Endothelial cell of umbilical vein (primary cell): ENCODE results near the gene BLOC1S3. TPM values are rescaled to one million over a fixed set of nuclear protein-coding genes. Genes with fewer than 3 reads are reported as not detected.

Source experiments
- BruUV-seq: library from RNA; stranded (reverse); fragments of 400-500 nt; replicated peaks from 2 replicates; lab custom pipeline; 2021; lab: Mats Ljungman, UMichigan
- CTCF ChIA-PET: fragments of 300-600, 350-600 bp; sonication (Branson Sonifier 250); formaldehyde crosslinking; loops from one replicate; lab custom pipeline; 2021; ENCODE audit warnings: antibody characterized with exemption, inconsistent platforms; lab: Charles Lee
- POLR2A ChIA-PET: fragments of 300-600, 350-600 bp; sonication (Branson Sonifier 250); formaldehyde crosslinking; loops from one replicate; lab custom pipeline; 2021; ENCODE audit warnings: antibody characterized with exemption, inconsistent platforms; lab: Charles Lee
- DNase-seq: peaks from one replicate; pipeline ENCODE4 v3.0.0-alpha.2; 2011; ENCODE audit warnings: low read depth, low spot score
- FAIRE-seq: peaks from 2 replicates; lab custom pipeline; 2011; peaks lifted over from hg19 to GRCh38; lab: Jason Lieb, UNC
- H2AFZ ChIP-seq: 2 replicates; pipeline ENCODE4 v1.6.0; 2012; ENCODE audit warnings: low read depth, low read length, control low read depth, inconsistent platforms
- H3K27ac ChIP-seq: 2 replicates; pipeline ENCODE4 v1.5.1; 2011; ENCODE audit warnings: low read depth, mild to moderate bottlenecking, control low read depth, low read length, moderate library complexity; ENCODE audit not compliant: insufficient read depth
- H3K27me3 ChIP-seq, 2 experiments: 2 replicates each; pipeline versions ENCODE4 v1.6.0 to v1.6.1; 2011; ENCODE audit warnings: low read length in 2 of 2, mixed read lengths in 1 of 2; ENCODE audit not compliant: control insufficient read depth in 2 of 2, insufficient read depth in 2 of 2
- H3K36me3 ChIP-seq, 2 experiments: 2 replicates in 1 of 2; 3 replicates in 1 of 2; pipeline ENCODE4 v1.5.1; 2011; ENCODE audit warnings: low read length in 2 of 2, mild to moderate bottlenecking in 1 of 2, moderate library complexity in 1 of 2; ENCODE audit not compliant: control insufficient read depth in 2 of 2, insufficient read depth in 2 of 2; ENCODE audit errors: extremely low read depth in 1 of 2
- H3K4me1 ChIP-seq: 3 replicates; pipeline ENCODE4 v1.5.1; 2011; ENCODE audit warnings: mild to moderate bottlenecking, low read length; ENCODE audit not compliant: control insufficient read depth, insufficient read depth; ENCODE audit errors: extremely low read depth
- H3K4me2 ChIP-seq: 2 replicates; pipeline ENCODE4 v1.6.1; 2011; ENCODE audit warnings: low read length, control low read depth, mixed read lengths; ENCODE audit not compliant: insufficient read depth
- H3K4me3 ChIP-seq, 3 experiments: fragments of 200-600 bp in 1 of 3; sonication (generic), shearing (Covaris generic) in 1 of 3; replicated peaks in 1 of 3; 2 replicates each; pipeline ENCODE4 v1.5.1; 2011 to 2016; ENCODE audit warnings: control low read depth in 3 of 3, low read length in 3 of 3, mild to moderate bottlenecking in 2 of 3, inconsistent platforms in 1 of 3, low read depth in 1 of 3, moderate library complexity in 1 of 3; ENCODE audit not compliant: insufficient read depth in 1 of 3
- H3K79me2 ChIP-seq: 2 replicates; pipeline ENCODE4 v1.6.0; 2012; ENCODE audit warnings: low read length, inconsistent platforms; ENCODE audit not compliant: control insufficient read depth, insufficient read depth
- H3K9ac ChIP-seq: replicated peaks from 2 replicates; pipeline ENCODE3; 2011; ENCODE audit warnings: low read length, control low read depth; ENCODE audit not compliant: insufficient read depth; ENCODE audit errors: extremely low read depth
- H3K9me1 ChIP-seq: replicated peaks from 3 replicates; pipeline ENCODE4 v1.6.0; 2011; ENCODE audit warnings: mild to moderate bottlenecking, low read length; ENCODE audit not compliant: control insufficient read depth, insufficient read depth; ENCODE audit errors: extremely low read depth
- H3K9me3 ChIP-seq: replicated peaks from 2 replicates; pipeline ENCODE4 v1.5.1; 2012; ENCODE audit warnings: low read length, inconsistent platforms; ENCODE audit not compliant: control insufficient read depth, insufficient read depth
- H4K20me1 ChIP-seq: replicated peaks from 2 replicates; pipeline ENCODE3; 2011; ENCODE audit warnings: mild to moderate bottlenecking, low read length; ENCODE audit not compliant: control insufficient read depth, insufficient read depth; ENCODE audit errors: extremely low read depth
- EZH2 ChIP-seq: IDR thresholded peaks from 2 replicates; pipeline ENCODE4 v1.6.1; 2012; ENCODE audit warnings: borderline replicate concordance, low read depth, mild to moderate bottlenecking, moderate library complexity, low read length, inconsistent platforms; ENCODE audit not compliant: severe bottlenecking
- FOS ChIP-seq: IDR thresholded peaks from 2 replicates; pipeline ENCODE4 v1.6.1; 2011; ENCODE audit warnings: mild to moderate bottlenecking, low read length, moderate library complexity, borderline replicate concordance; ENCODE audit not compliant: insufficient read depth
- GATA2 ChIP-seq: IDR thresholded peaks from 2 replicates; pipeline ENCODE4 v1.7.0; 2011; ENCODE audit warnings: low read depth, mild to moderate bottlenecking, moderate library complexity, mixed read lengths, low read length; ENCODE audit not compliant: insufficient read length, insufficient read depth
- JUN ChIP-seq: IDR thresholded peaks from 2 replicates; pipeline ENCODE4 v1.6.1; 2011; ENCODE audit warnings: borderline replicate concordance, low read depth; ENCODE audit not compliant: insufficient read length, insufficient read depth
- MYC ChIP-seq: IDR thresholded peaks from one replicate; pipeline ENCODE4 v1.6.1; 2011; ENCODE audit warnings: mild to moderate bottlenecking, low read depth, low read length
- POLR2A ChIP-seq: IDR thresholded peaks from 2 replicates; pipeline ENCODE4 v1.6.1; 2012; ENCODE audit warnings: low read depth, mild to moderate bottlenecking, control low read depth, low read length
- POLR2AphosphoS5 ChIP-seq: IDR thresholded peaks from 2 replicates; pipeline ENCODE4 v1.6.1; 2012; ENCODE audit warnings: low read depth, mild to moderate bottlenecking, control low read depth, low read length, moderate library complexity; ENCODE audit not compliant: insufficient read depth
- dilution Hi-C: fragments of 300-500 bp; cut with MboI; formaldehyde crosslinking; loops from one replicate; pipeline ENCODE4 v1.15.0; 2019; ENCODE audit warnings: low sequenced_read_pairs; ENCODE audit not compliant: extremely low pct_ligation_motif_present
- intact Hi-C: fragments of 100-400 bp; cut with micrococcal nuclease; formaldehyde crosslinking; loops from one replicate; pipeline ENCODE4 v1.10.0; 2022
- polyA plus RNA-seq, 4 experiments: library from polyadenylated mRNA; depleted of rRNA in 3 of 4; stranded (reverse) in 3 of 4; unstranded in 1 of 4; fragments of >200 nt; gene quantifications; 2 replicates each; pipeline versions ENCODE4 v1.2.1 to v1.2.3, GENCODE V29; 2011 to 2012; ENCODE audit warnings: missing spikeins in 1 of 4
- total RNA-seq: library from RNA; stranded (reverse); gene quantifications from 2 replicates; pipeline ENCODE4 v1.2.3, GENCODE V29; 2021
- TF ChIP-seq, protein P1 (sequence below): IDR thresholded peaks from 2 replicates; pipeline ENCODE4 v1.6.1; 2011; ENCODE audit not compliant: insufficient read depth, insufficient read length
- TF ChIP-seq, protein P2 (sequence below), 2 donors: IDR thresholded peaks; 1 replicate in 1 of 2; 2 replicates in 1 of 2; pipeline ENCODE4 v1.5.1; 2011; ENCODE audit warnings: low read length in 2 of 2, mild to moderate bottlenecking in 2 of 2, moderate library complexity in 2 of 2, control low read depth in 1 of 2, inconsistent platforms in 1 of 2, low read depth in 1 of 2; ENCODE audit not compliant: insufficient read depth in 1 of 2; ENCODE audit errors: extremely low read depth in 1 of 2

Gene BLOC1S3
- total and polyA plus RNA-seq, 2 donors (not counting 3 experiments of a cell fraction or from before 2014, with no cell fraction given): 13.6 to 17.4 TPM

DNA sequence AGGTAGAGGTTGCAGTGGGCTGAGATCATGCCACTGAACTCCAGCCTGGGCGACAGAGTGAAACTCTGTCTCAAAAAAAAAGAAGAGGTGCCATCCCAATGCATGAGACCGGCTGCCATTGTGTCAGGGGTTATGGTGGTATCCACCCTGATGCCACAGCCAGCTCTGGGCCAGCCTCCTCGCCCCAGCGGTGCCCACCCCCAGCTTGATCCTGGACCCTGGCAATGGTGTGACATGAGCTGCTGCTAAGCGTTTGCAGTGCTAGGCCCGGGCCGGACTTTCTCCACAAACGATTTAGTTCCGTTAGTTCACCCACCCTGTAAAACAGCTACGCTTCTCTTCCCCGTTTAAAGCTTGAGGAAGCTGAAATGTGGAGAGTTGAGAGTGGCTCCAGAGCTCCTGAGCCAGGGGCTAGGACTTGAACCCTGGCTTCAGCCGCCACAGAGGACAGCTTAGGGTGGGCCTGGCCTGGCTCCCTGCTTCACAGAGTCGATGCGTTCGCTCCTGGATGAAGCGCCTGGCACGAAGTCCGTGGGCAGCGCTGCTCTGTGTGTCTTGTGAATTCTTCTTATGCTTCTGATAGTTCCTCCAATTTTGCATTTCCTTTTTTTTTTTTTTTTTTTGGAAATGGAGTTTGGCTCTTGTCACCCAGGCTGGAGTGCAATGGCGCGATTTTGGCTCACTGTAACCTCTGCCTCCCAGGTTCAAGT is 43.3 kb upstream of the BLOC1S3 start:
- Histone ChIP-seq H3K9me1 (no peaks in the 10 kb centered on the region), H3K9ac (no peak overlapping the region), H3K36me3 (no peaks in the 10 kb centered on the region), H3K4me2 (no peak overlapping the region), H4K20me1 (no peaks in the 10 kb centered on the region), H3K27ac (no peak overlapping the region), H2AFZ (no peak overlapping the region), H3K4me1 (peaks cover 3% of the 10 kb centered on the region), H3K4me3 (no peak overlapping the region), H3K9me3 (no peaks in the 10 kb centered on the region), H3K79me2 (peaks cover 2% of the 10 kb centered on the region), H3K27me3 (no peaks in the 10 kb centered on the region)
- ChIA-PET CTCF (interaction anchor here (1.1 to 3.4 kb wide), 2 partner anchors 9 to 146 kb away, joined by 3 to 16 read pairs; no protein-coding TSS in a partner anchor), POLR2A (interaction anchor here (0.7 kb wide), 1 partner anchor 124 kb away, joined by 4 read pairs; no protein-coding TSS in a partner anchor)
- no TSS peak for BruUV-seq
- no peak for FAIRE-seq
- dilution Hi-C loops (no loop called here), intact Hi-C loops (no loop called here)
- no peak for DNase-seq
- TF ChIP-seq JUN: no peak
- TF ChIP-seq, protein P1, sequence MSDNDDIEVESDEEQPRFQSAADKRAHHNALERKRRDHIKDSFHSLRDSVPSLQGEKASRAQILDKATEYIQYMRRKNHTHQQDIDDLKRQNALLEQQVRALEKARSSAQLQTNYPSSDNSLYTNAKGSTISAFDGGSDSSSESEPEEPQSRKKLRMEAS: no peak
- TF ChIP-seq POLR2A: no peak
- no peak for TF ChIP-seq EZH2
- TF ChIP-seq POLR2AphosphoS5: no peak
- no peak for TF ChIP-seq GATA2
- TF ChIP-seq MYC: no peak
- TF ChIP-seq, protein P2, sequence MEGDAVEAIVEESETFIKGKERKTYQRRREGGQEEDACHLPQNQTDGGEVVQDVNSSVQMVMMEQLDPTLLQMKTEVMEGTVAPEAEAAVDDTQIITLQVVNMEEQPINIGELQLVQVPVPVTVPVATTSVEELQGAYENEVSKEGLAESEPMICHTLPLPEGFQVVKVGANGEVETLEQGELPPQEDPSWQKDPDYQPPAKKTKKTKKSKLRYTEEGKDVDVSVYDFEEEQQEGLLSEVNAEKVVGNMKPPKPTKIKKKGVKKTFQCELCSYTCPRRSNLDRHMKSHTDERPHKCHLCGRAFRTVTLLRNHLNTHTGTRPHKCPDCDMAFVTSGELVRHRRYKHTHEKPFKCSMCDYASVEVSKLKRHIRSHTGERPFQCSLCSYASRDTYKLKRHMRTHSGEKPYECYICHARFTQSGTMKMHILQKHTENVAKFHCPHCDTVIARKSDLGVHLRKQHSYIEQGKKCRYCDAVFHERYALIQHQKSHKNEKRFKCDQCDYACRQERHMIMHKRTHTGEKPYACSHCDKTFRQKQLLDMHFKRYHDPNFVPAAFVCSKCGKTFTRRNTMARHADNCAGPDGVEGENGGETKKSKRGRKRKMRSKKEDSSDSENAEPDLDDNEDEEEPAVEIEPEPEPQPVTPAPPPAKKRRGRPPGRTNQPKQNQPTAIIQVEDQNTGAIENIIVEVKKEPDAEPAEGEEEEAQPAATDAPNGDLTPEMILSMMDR (IDR thresholded peaks at IDR 0.05; ENCODE audit: extremely low read depth in 1 of 2, insufficient read depth in 1 of 2, low read depth in 1 of 2, low read length in 2 of 2): no peak
- TF ChIP-seq FOS: no peak
